Mesenchymal stem cell (in vitro differentiated cells and primary cell): ENCODE data around the gene MACROD2.

ENCODE experiments used
- DNase-seq: peaks from one replicate; pipeline ENCODE4 v3.0.0-alpha.2; 2013
- H2AFZ ChIP-seq: one replicate; pipeline ENCODE4 v1.6.1; 2013; ENCODE audit warnings: low read depth, mild to moderate bottlenecking, control low read depth, inconsistent platforms, low read length, moderate library complexity
- H2AK5ac ChIP-seq: 2 replicates; pipeline ENCODE4 v1.6.1; 2013; ENCODE audit warnings: low read length, moderate library complexity, mild to moderate bottlenecking, inconsistent platforms; ENCODE audit not compliant: severe bottlenecking
- H2BK120ac ChIP-seq: one replicate; pipeline ENCODE4 v1.6.1; 2013; ENCODE audit warnings: low read depth, mild to moderate bottlenecking, inconsistent platforms, low read length, moderate library complexity
- H2BK12ac ChIP-seq, 2 experiments: one replicate each; pipeline ENCODE4 v1.6.1; 2013; ENCODE audit warnings: inconsistent platforms in 2 of 2, low read length in 2 of 2, mild to moderate bottlenecking in 2 of 2, moderate library complexity in 2 of 2, control low read depth in 1 of 2
- H2BK15ac ChIP-seq: one replicate; pipeline ENCODE4 v1.6.1; 2013; ENCODE audit warnings: mild to moderate bottlenecking, low read depth, inconsistent platforms; ENCODE audit not compliant: poor library complexity, severe bottlenecking
- H2BK5ac ChIP-seq: 2 replicates; pipeline ENCODE4 v1.6.1; 2013; ENCODE audit warnings: low read depth, mild to moderate bottlenecking, low read length, control low read depth, inconsistent platforms; ENCODE audit not compliant: poor library complexity, severe bottlenecking
- H3K14ac ChIP-seq, 2 experiments: one replicate each; pipeline ENCODE4 v1.6.1; 2013; ENCODE audit warnings: inconsistent platforms in 2 of 2, low read length in 2 of 2, control low read depth in 1 of 2, mild to moderate bottlenecking in 1 of 2, moderate library complexity in 1 of 2
- H3K18ac ChIP-seq, 2 experiments: one replicate each; pipeline ENCODE4 v1.6.1; 2013; ENCODE audit warnings: inconsistent platforms in 2 of 2, low read length in 2 of 2, control low read depth in 1 of 2, low read depth in 1 of 2, mild to moderate bottlenecking in 1 of 2
- H3K23ac ChIP-seq, 2 experiments: one replicate each; pipeline ENCODE4 v1.6.1; 2013; ENCODE audit warnings: inconsistent platforms in 2 of 2, low read length in 2 of 2, mild to moderate bottlenecking in 2 of 2, moderate library complexity in 2 of 2, control low read depth in 1 of 2
- H3K27ac ChIP-seq: 2 replicates; pipeline ENCODE4 v1.5.1; 2013; ENCODE audit warnings: mild to moderate bottlenecking, moderate library complexity, low read length, control low read depth, inconsistent platforms; ENCODE audit not compliant: poor library complexity, severe bottlenecking
- H3K27me3 ChIP-seq, 2 experiments: 2 replicates each; pipeline versions ENCODE4 v1.6.1 to v1.7.0; 2013; ENCODE audit warnings: low read length in 2 of 2, mild to moderate bottlenecking in 2 of 2, moderate library complexity in 2 of 2, control low read depth in 1 of 2, inconsistent platforms in 1 of 2; ENCODE audit not compliant: control insufficient read depth in 1 of 2, insufficient read depth in 1 of 2
- H3K36me3 ChIP-seq, 2 experiments: 2 replicates each; pipeline versions ENCODE4 v1.6.1 to v1.7.0; 2013; ENCODE audit warnings: low read length in 2 of 2, control low read depth in 1 of 2, inconsistent platforms in 1 of 2, low read depth in 1 of 2, mild to moderate bottlenecking in 1 of 2; ENCODE audit not compliant: insufficient read depth in 2 of 2, control insufficient read depth in 1 of 2
- H3K4ac ChIP-seq, 2 experiments: one replicate each; pipeline ENCODE4 v1.6.1; 2013; ENCODE audit warnings: inconsistent platforms in 2 of 2, low read length in 2 of 2, mild to moderate bottlenecking in 2 of 2, moderate library complexity in 2 of 2, control low read depth in 1 of 2, low read depth in 1 of 2
- H3K4me1 ChIP-seq: 2 replicates; pipeline ENCODE4 v1.6.1; 2013; ENCODE audit warnings: low read depth, low read length, control low read depth; ENCODE audit not compliant: control insufficient read depth, insufficient read depth
- H3K4me2 ChIP-seq: 2 replicates; pipeline ENCODE4 v1.6.1; 2013; ENCODE audit warnings: low read length, mild to moderate bottlenecking, inconsistent platforms; ENCODE audit not compliant: poor library complexity, severe bottlenecking
- H3K4me3 ChIP-seq, 2 experiments: 2 replicates each; pipeline versions ENCODE4 v1.5.1 to v1.7.0; 2013; ENCODE audit warnings: low read length in 2 of 2, mild to moderate bottlenecking in 2 of 2, control low read depth in 1 of 2, low read depth in 1 of 2; ENCODE audit not compliant: insufficient read depth in 1 of 2
- H3K79me1 ChIP-seq: replicated peaks from 2 replicates; pipeline ENCODE4 v1.6.1; 2013; ENCODE audit warnings: mild to moderate bottlenecking, control low read depth, low read length, inconsistent platforms; ENCODE audit not compliant: poor library complexity, severe bottlenecking
- H3K9ac ChIP-seq: 2 replicates; pipeline ENCODE4 v1.7.0; 2013; ENCODE audit warnings: mild to moderate bottlenecking, low read length, moderate library complexity
- H3K9me3 ChIP-seq: 2 replicates; pipeline ENCODE4 v1.7.0; 2013; ENCODE audit warnings: mild to moderate bottlenecking, low read length; ENCODE audit not compliant: control insufficient read depth
- H4K8ac ChIP-seq: one replicate; pipeline ENCODE4 v1.6.1; 2013; ENCODE audit warnings: inconsistent platforms, mild to moderate bottlenecking, low read length, moderate library complexity
- H4K91ac ChIP-seq: one replicate; pipeline ENCODE4 v1.6.1; 2013; ENCODE audit warnings: mild to moderate bottlenecking, low read length, inconsistent platforms
- WGBS: methylation state at CpG from one replicate; pipeline ENCODE4 v1.1.7; 2013; ENCODE audit warnings: mixed read lengths; 5-methylcytosine and 5-hydroxymethylcytosine counted together

MACROD2 gene

GRCh38 chr20:16042731-16043130 lies 2047.4 kb downstream of the MACROD2 start:
- Histone ChIP-seq H3K9me3 (no peaks in the 10 kb centered on the region), H2AK5ac (no peak overlapping the region), H2BK12ac (no peak overlapping the region), H3K4me1 (no peaks in the 10 kb centered on the region), H2AFZ (no peak overlapping the region), H3K79me1 (no peaks in the 10 kb centered on the region), H3K27ac (no peak overlapping the region), H3K23ac (no peak overlapping the region), H2BK120ac (no peak overlapping the region), H3K4me2 (no peak overlapping the region), H2BK5ac (no peak overlapping the region), H2BK15ac (no peak overlapping the region), H4K8ac (no peak overlapping the region), H3K18ac (no peak overlapping the region), H3K4ac (no peak overlapping the region), H3K4me3 (no peak overlapping the region), H3K14ac (no peak overlapping the region), H3K36me3 (no peaks in the 10 kb centered on the region), H4K91ac (no peak overlapping the region), H3K9ac (no peak overlapping the region), H3K27me3 (no peaks in the 10 kb centered on the region)
- 58% methylated on average over 1 of the region's 1 CpG for WGBS
- no peak for DNase-seq

GRCh38 chr20:16043931-16044330 lies 2048.6 kb downstream of the MACROD2 start:
- Histone ChIP-seq H2BK12ac (no peak overlapping the region), H3K36me3 (no peaks in the 10 kb centered on the region), H4K91ac (no peak overlapping the region), H3K27me3 (no peaks in the 10 kb centered on the region), H3K18ac (no peak overlapping the region), H2BK5ac (no peak overlapping the region), H2AK5ac (no peak overlapping the region), H3K27ac (no peak overlapping the region), H3K9ac (no peak overlapping the region), H3K4me1 (no peaks in the 10 kb centered on the region), H2BK15ac (no peak overlapping the region), H3K23ac (no peak overlapping the region), H3K4me2 (no peak overlapping the region), H2AFZ (no peak overlapping the region), H3K4ac (no peak overlapping the region), H3K14ac (no peak overlapping the region), H2BK120ac (no peak overlapping the region), H4K8ac (no peak overlapping the region), H3K79me1 (no peaks in the 10 kb centered on the region), H3K9me3 (no peaks in the 10 kb centered on the region), H3K4me3 (no peak overlapping the region)
- 53% methylated on average over 3 of the region's 3 CpGs for WGBS
- no peak for DNase-seq

- Histone ChIP-seq H3K4me3 (no peak overlapping the region), H2BK15ac (no peak overlapping the region)
Measured at GRCh38 chr20:16048876-16049275, 2053.6 kb downstream of the MACROD2 start.

GRCh38 chr20:16049529-16050093 lies 2054.3 kb downstream of the MACROD2 start:
- no peak overlapping the region for H2BK5ac ChIP-seq
- no peak overlapping the region for H3K23ac ChIP-seq
- H2BK15ac ChIP-seq, result no peak overlapping the region
- no peak overlapping the region for H3K18ac ChIP-seq
- no peak overlapping the region for H2BK120ac ChIP-seq
- no peak for DNase-seq
- no peaks in the 10 kb centered on the region for H3K9me3 ChIP-seq
- no peaks in the 10 kb centered on the region for H3K4me1 ChIP-seq
- no peak overlapping the region for H3K4me3 ChIP-seq
- no peak overlapping the region for H4K8ac ChIP-seq
- no peaks in the 10 kb centered on the region for H3K27me3 ChIP-seq
- H3K79me1 ChIP-seq, result no peaks in the 10 kb centered on the region
- H2AFZ ChIP-seq, result no peak overlapping the region
- 56% methylated on average over 6 of the region's 9 CpGs for WGBS
- no peak overlapping the region for H2BK12ac ChIP-seq
- no peak overlapping the region for H3K4ac ChIP-seq
- no peak overlapping the region for H3K14ac ChIP-seq
- H3K36me3 ChIP-seq, result no peaks in the 10 kb centered on the region
- no peak overlapping the region for H3K9ac ChIP-seq
- H3K27ac ChIP-seq, result no peak overlapping the region
- no peak overlapping the region for H2AK5ac ChIP-seq
- no peak overlapping the region for H3K4me2 ChIP-seq
- no peak overlapping the region for H4K91ac ChIP-seq

More at GRCh38 chr20:16048876-16049275, 2053.6 kb downstream of the MACROD2 start:
- Histone ChIP-seq H3K36me3 (no peaks in the 10 kb centered on the region), H3K14ac (no peak overlapping the region), H3K4me2 (no peak overlapping the region), H2BK120ac (no peak overlapping the region), H2BK12ac (no peak overlapping the region), H3K4me1 (no peaks in the 10 kb centered on the region), H3K9ac (no peak overlapping the region), H3K23ac (no peak overlapping the region), H4K8ac (no peak overlapping the region), H3K9me3 (no peaks in the 10 kb centered on the region), H3K27ac (no peak overlapping the region), H2AFZ (no peak overlapping the region), H3K79me1 (no peaks in the 10 kb centered on the region), H2AK5ac (no peak overlapping the region), H3K4ac (no peak overlapping the region), H3K18ac (no peak overlapping the region), H2BK5ac (no peak overlapping the region), H3K27me3 (no peaks in the 10 kb centered on the region), H4K91ac (no peak overlapping the region)
- WGBS, result no CpG with 5 or more reads among the region's 1 CpG
- no peak for DNase-seq
